K562 (cell line): ENCODE results near the gene ARMC7. TPM values are rescaled to one million over a fixed set of nuclear protein-coding genes. Genes with fewer than 3 reads are reported as not detected.

ENCODE experiments used
- ATAC-seq: fragments of 200-7000 bp; cut with Tn5 transposase; 3 replicates; pipeline ENCODE4 v1.9.1; 2020; ENCODE audit warnings: moderate library complexity
- BruUV-seq: library from RNA; stranded (reverse); fragments of 400-500 nt; replicated peaks from 2 replicates; lab custom pipeline; 2021; lab: Mats Ljungman, UMichigan
- CTCF ChIA-PET: fragments of 300-600 bp; formaldehyde crosslinking; extraction: SDS; loops from one replicate; lab custom pipeline; 2021; ENCODE audit warnings: low intra/inter-chr PET ratio; lab: Yijun Ruan, JAX
- POLR2A ChIA-PET: fragments of 300-600, 350-650 bp; sonication (Branson Sonifier 250); formaldehyde crosslinking; extraction: SDS; loops from one replicate; lab custom pipeline; 2021; ENCODE audit warnings: antibody characterized with exemption, inconsistent platforms; lab: Yijun Ruan, JAX
- DNase-seq, 4 experiments: peaks; one replicate each; pipeline versions ENCODE4 v3.0.0 to v3.0.0-alpha.2; 2011 to 2018; ENCODE audit warnings: low spot score in 3 of 4, mixed read lengths in 3 of 4; ENCODE audit errors: extremely low read depth in 1 of 4
- FAIRE-seq: peaks from 2 replicates; lab custom pipeline; 2011; peaks lifted over from hg19 to GRCh38; lab: Jason Lieb, UNC
- H2AFZ ChIP-seq: 2 replicates; pipeline ENCODE4 v1.6.0; 2011; ENCODE audit warnings: low read depth, low read length, control low read depth, inconsistent platforms
- H3K27ac ChIP-seq: fragments of 200-600 bp; 3 replicates; pipeline ENCODE4 v1.8.0; 2011; ENCODE audit warnings: low read depth, mild to moderate bottlenecking, control low read depth, inconsistent platforms, low read length, moderate library complexity, mixed read lengths; ENCODE audit errors: extremely low read depth
- H3K27me3 ChIP-seq, 2 experiments: fragments of 300-600 bp in 1 of 2; 2 replicates in 1 of 2; 3 replicates in 1 of 2; pipeline versions ENCODE4 v1.6.0 to v1.8.0; 2011; ENCODE audit warnings: inconsistent platforms in 2 of 2, low read length in 2 of 2, mild to moderate bottlenecking in 1 of 2, mixed read lengths in 1 of 2, moderate library complexity in 1 of 2; ENCODE audit not compliant: control insufficient read depth in 2 of 2, insufficient read depth in 2 of 2
- H3K36me3 ChIP-seq: fragments of 300-600 bp; 3 replicates; pipeline ENCODE4 v1.8.0; 2011; ENCODE audit warnings: mild to moderate bottlenecking, low read length, inconsistent platforms; ENCODE audit not compliant: control insufficient read depth, insufficient read depth
- H3K4me1 ChIP-seq, 2 experiments: fragments of 200-600 bp in 1 of 2; replicated peaks in 1 of 2; 2 replicates in 1 of 2; 3 replicates in 1 of 2; pipeline versions ENCODE4 v1.5.1 to v1.8.0; 2011; ENCODE audit warnings: inconsistent platforms in 2 of 2, low read length in 2 of 2, mild to moderate bottlenecking in 1 of 2, mixed read lengths in 1 of 2, moderate library complexity in 1 of 2; ENCODE audit not compliant: control insufficient read depth in 2 of 2, insufficient read depth in 2 of 2
- H3K4me2 ChIP-seq: 2 replicates; pipeline ENCODE4 v1.6.1; 2011; ENCODE audit warnings: low read length, control low read depth, inconsistent platforms, mixed read lengths; ENCODE audit not compliant: insufficient read depth
- H3K4me3 ChIP-seq: fragments of 200-600 bp; sonication (generic), shearing (Covaris generic); 2 replicates; pipeline ENCODE4 v1.5.1; 2016; ENCODE audit warnings: control low read depth, inconsistent platforms
- H3K79me2 ChIP-seq: fragments of 200-600 bp; 3 replicates; pipeline ENCODE4 v1.8.0; 2011; ENCODE audit warnings: low read length, inconsistent platforms; ENCODE audit not compliant: control insufficient read depth, insufficient read depth
- H3K9ac ChIP-seq, 2 experiments: 2 replicates each; pipeline versions ENCODE4 v1.6.0 to v1.6.1; 2011; ENCODE audit warnings: low read depth in 2 of 2, low read length in 2 of 2, control low read depth in 1 of 2, inconsistent platforms in 1 of 2, mild to moderate bottlenecking in 1 of 2, mixed read lengths in 1 of 2; ENCODE audit not compliant: insufficient read depth in 1 of 2
- H3K9me1 ChIP-seq: one replicate; pipeline ENCODE4 v1.6.0; 2011; ENCODE audit warnings: inconsistent platforms, mild to moderate bottlenecking, low read length, moderate library complexity; ENCODE audit not compliant: control insufficient read depth, insufficient read depth
- H3K9me3 ChIP-seq: replicated peaks from 2 replicates; pipeline ENCODE4 v1.5.1; 2011; ENCODE audit warnings: low read depth, low read length, inconsistent platforms; ENCODE audit not compliant: control insufficient read depth, insufficient read depth
- H4K20me1 ChIP-seq: replicated peaks from 2 replicates; pipeline ENCODE4 v1.6.1; 2011; ENCODE audit warnings: low read length, inconsistent platforms, mixed read lengths; ENCODE audit not compliant: control insufficient read depth, insufficient read depth
- ETV5 ChIP-seq: sonication (generic); formaldehyde crosslinking; IDR thresholded peaks from 2 replicates; pipeline ENCODE4 v1.4.0; 2020; ENCODE audit warnings: low read depth, mild to moderate bottlenecking, missing genetic modification reagents
- FOXP4 ChIP-seq: sonication (generic); formaldehyde crosslinking; IDR thresholded peaks from 2 replicates; pipeline ENCODE4 v1.8.0; 2022; ENCODE audit warnings: mild to moderate bottlenecking, missing genetic modification reagents, borderline replicate concordance
- HSF4 ChIP-seq: fragments of 250-450 bp; sonication (Bioruptor Pico); IDR thresholded peaks from 2 replicates; pipeline ENCODE4 v2.1.2; 2022; ENCODE audit warnings: mild to moderate bottlenecking, moderate library complexity, borderline replicate concordance
- RAD21 ChIP-seq, 2 experiments: fragments of 250-450 bp in 1 of 2; fragments of 450-650 bp in 1 of 2; sonication (Bioruptor Pico) in 1 of 2; formaldehyde crosslinking in 1 of 2; IDR thresholded peaks in 1 of 2; conservative IDR thresholded peaks in 1 of 2; 2 replicates each; pipeline versions ENCODE4 v1.4.0 to v1.8.0; 2020 to 2022; ENCODE audit warnings: mild to moderate bottlenecking in 2 of 2, moderate library complexity in 1 of 2
- SMAD4 ChIP-seq: fragments of 250-450 bp; sonication (Bioruptor Pico); conservative IDR thresholded peaks from 2 replicates; pipeline ENCODE4 v1.8.0; 2021; ENCODE audit warnings: inconsistent platforms, mild to moderate bottlenecking, moderate library complexity
- SMARCA5 ChIP-seq: fragments of 450-650 bp; IDR thresholded peaks from 2 replicates; pipeline ENCODE4 v1.6.1; 2016
- SUPT5H ChIP-seq: fragments of 450-650 bp; IDR thresholded peaks from 2 replicates; pipeline ENCODE4 v1.6.1; 2016
- TFE3 ChIP-seq: fragments of 450-650 bp; formaldehyde crosslinking; IDR thresholded peaks from 2 replicates; pipeline ENCODE4 v1.4.0; 2020; ENCODE audit warnings: mild to moderate bottlenecking, mixed read lengths
- ZC3H4 ChIP-seq: sonication (generic); formaldehyde crosslinking; IDR thresholded peaks from 2 replicates; pipeline ENCODE4 v1.9.0; 2021; ENCODE audit warnings: missing genetic modification reagents, borderline replicate concordance
- ZNF280A ChIP-seq: fragments of 450-650 bp; IDR thresholded peaks from 2 replicates; pipeline ENCODE4 v1.6.1; 2018; ENCODE audit warnings: mild to moderate bottlenecking, low read depth; ENCODE audit not compliant: partially characterized antibody
- WGBS: fragments of 100-300 bp; shearing (Covaris generic); methylation state at CpG from one replicate; pipeline ENCODE4 v1.1.6; 2016; ENCODE audit warnings: low coverage, mixed read lengths; ENCODE audit not compliant: insufficient coverage; ENCODE audit errors: missing lambda C conversion rate; 5-methylcytosine and 5-hydroxymethylcytosine counted together
- in situ Hi-C: fragments of 300-500 bp; cut with MboI; formaldehyde crosslinking; loops from 4 replicates; pipeline ENCODE4 v1.15.0; 2018; ENCODE audit warnings: inconsistent platforms, mixed read lengths
- intact Hi-C: fragments of 100-400 bp; cut with micrococcal nuclease; formaldehyde crosslinking; loops from 2 replicates; pipeline ENCODE4 v1.14.2; 2022
- polyA plus RNA-seq, 8 experiments: library from polyadenylated mRNA; depleted of rRNA in 4 of 8; stranded (reverse) in 5 of 8; unstranded in 3 of 8; fragments of >200 nt; fragmentation: Nextera tagmentation in 2 of 8; fragmentation: Illumina TruSeq in 1 of 8; extraction: Ambion mirVana in 2 of 8; extraction: Trizol in 1 of 8; gene quantifications; 2 replicates each; pipeline versions ENCODE4 v1.2.1 to v1.2.3, GENCODE V29; 2011 to 2014; ENCODE audit warnings: inconsistent platforms in 1 of 8, missing spikeins in 1 of 8
- total RNA-seq, 7 experiments: library from RNA; depleted of rRNA in 6 of 7; stranded (reverse); fragments of >200 nt in 6 of 7; fragmentation: Illumina TruSeq in 2 of 7; extraction: Trizol in 2 of 7; gene quantifications; 2 replicates each; pipeline versions ENCODE4 v1.2.1 to v1.2.3, GENCODE V29; 2011 to 2021; ENCODE audit warnings: low replicate concordance in 1 of 7
- TF ChIP-seq, protein P1 (sequence below): fragments of 250-450 bp; sonication (Bioruptor Pico); IDR thresholded peaks from 2 replicates; pipeline ENCODE4 v1.5.0; 2021

ARMC7 gene
- total and polyA plus RNA-seq, 9 of the 15 experiments (the other 6 are each of a cell fraction or from before 2014, with no cell fraction given) = 1.4 to 15.2 (median 5.9) TPM

DNA sequence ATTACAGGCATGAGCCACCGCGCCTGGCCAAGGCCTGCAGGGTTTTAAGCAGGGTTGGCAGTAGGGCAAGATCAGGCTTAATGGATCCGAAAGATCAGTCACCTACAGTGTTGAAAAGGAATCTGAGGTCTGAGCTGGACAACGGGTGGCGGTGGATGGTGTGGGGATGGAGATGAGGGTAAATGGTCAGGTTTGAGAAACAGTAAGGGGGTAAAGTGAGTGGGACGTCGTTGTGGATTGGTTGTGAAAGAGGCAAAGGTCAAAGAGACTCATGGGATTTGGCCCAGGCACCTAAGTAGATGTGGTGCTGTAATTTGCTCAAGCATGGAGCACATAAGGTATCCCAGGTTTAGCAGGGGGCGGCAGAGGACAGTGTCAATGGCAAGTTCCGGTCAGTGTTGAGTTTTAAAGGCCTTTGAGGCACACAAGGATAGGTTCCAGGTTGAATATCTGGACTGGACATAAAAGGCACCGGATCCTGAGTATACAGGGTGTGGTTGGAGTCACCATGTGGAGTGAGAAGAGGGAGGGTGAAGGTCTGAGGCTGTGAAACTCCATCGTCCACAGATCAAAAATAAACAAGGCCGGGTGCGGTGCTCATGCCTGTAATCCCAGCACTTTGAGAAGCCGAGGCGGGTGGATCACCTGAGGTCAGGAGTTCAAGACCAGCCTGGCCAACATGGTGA lies 23.1 kb upstream of the ARMC7 start (continued):
- peak in 1 of 2 experiments; percentile 54; a peak in 2 of 4 replicates for TF ChIP-seq RAD21 (CRISPR knock-in tag; conservative IDR thresholded peaks at IDR 0.05 in 1 of 2, IDR thresholded peaks at IDR 0.05 in 1 of 2)

DNA sequence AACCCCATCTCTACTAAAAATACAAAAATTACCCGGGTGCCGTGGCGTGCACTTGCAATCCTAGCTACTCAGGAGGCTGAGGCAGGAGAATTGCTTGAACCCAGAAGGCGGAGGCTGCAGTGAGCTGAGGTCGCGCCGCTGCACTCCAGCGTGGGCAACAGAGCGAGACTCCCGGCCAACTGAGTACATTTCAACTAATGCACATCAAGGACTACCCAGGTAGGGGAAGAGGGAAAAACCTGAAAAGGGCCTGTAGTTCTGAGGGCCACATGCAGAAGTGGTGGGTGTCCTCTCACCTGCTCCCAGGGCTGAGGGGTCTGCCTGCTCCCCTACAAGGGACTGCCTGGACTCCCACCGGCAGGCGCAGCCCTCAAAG lies 22.6 kb upstream of the ARMC7 start:
- peaks cover 5% of the 10 kb centered on the region for H3K9me1 ChIP-seq
- no peaks in the 10 kb centered on the region for H3K36me3 ChIP-seq
- H3K4me1 ChIP-seq = peaks cover 48 to 53% of the 10 kb centered on the region in 2 experiments
- DNase-seq (no peak), ATAC-seq (peak; percentile 1; the same call in 1 of the 3 replicates), FAIRE-seq (no peak)
- peak overlapping the region; percentile 84 for H3K27ac ChIP-seq
- CTCF ChIA-PET = interaction anchor here (0.6 kb wide), 1 partner anchor 27 kb away, joined by 3 read pairs; no protein-coding TSS in a partner anchor
- no peaks in the 10 kb centered on the region for H3K9me3 ChIP-seq
- H3K27me3 ChIP-seq = no peaks in the 10 kb centered on the region; a peak in 1 of 5 replicates
- H2AFZ ChIP-seq = peak overlapping the region; percentile 91
- intact Hi-C loops (no loop called here), in situ Hi-C loops (no loop called here)
- peak overlapping the region; percentile 71 to 88 for H3K9ac ChIP-seq
- H4K20me1 ChIP-seq = no peaks in the 10 kb centered on the region
- H3K4me3 ChIP-seq = peak overlapping the region; percentile 34
- 46% methylated on average over 10 of the region's 12 CpGs for WGBS
- H3K4me2 ChIP-seq = peak overlapping the region; percentile 90
- BruUV-seq = TSS peak; percentile 81
- POLR2A ChIA-PET = interaction anchor here (0.7 to 3.0 kb wide), 6 partner anchors 9 to 27 kb away, joined by 3 to 11 read pairs (median 4); no protein-coding TSS in a partner anchor
- H3K79me2 ChIP-seq = no peaks in the 10 kb centered on the region; the same call in 2 of the 3 replicates
- peak; percentile 15; the same call in 1 of the 2 replicates for TF ChIP-seq TFE3 (CRISPR knock-in tag)
- TF ChIP-seq ZC3H4 = 0 out of 2 replicates have a peak, but pooled peaks have one; percentile 54
- TF ChIP-seq ETV5 (CRISPR knock-in tag) = peak; percentile 49; the same call in 1 of the 2 replicates
- TF ChIP-seq, protein P1, sequence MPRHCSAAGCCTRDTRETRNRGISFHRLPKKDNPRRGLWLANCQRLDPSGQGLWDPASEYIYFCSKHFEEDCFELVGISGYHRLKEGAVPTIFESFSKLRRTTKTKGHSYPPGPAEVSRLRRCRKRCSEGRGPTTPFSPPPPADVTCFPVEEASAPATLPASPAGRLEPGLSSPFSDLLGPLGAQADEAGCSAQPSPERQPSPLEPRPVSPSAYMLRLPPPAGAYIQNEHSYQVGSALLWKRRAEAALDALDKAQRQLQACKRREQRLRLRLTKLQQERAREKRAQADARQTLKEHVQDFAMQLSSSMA (CRISPR knock-in tag) = 0 out of 2 replicates have a peak, but pooled peaks have one; percentile 42
- 0 out of 2 replicates have a peak, but pooled peaks have one; percentile 15 for TF ChIP-seq SMARCA5
- no peak for TF ChIP-seq ZNF280A
- TF ChIP-seq SUPT5H = peak; percentile 59; the same call in 1 of the 2 replicates
- TF ChIP-seq FOXP4 (CRISPR knock-in tag) = 0 out of 2 replicates have a peak, but pooled peaks have one; percentile 38
- 0 out of 2 replicates have a peak, but pooled peaks have one; percentile 25 for TF ChIP-seq SMAD4 (CRISPR knock-in tag)
- no peak for TF ChIP-seq HSF4
